HG03575 (cell line): ENCODE results near the gene HNMT.

Experiments used
- ATAC-seq: cut with Tn5 transposase; IDR thresholded peaks from one replicate; pipeline ENCODE4 v1.9.1; 2021; ENCODE audit not compliant: unreplicated experiment, insufficient number of reproducible peaks, low FRiP score; ENCODE audit errors: extremely low read depth

Gene HNMT

GRCh38 chr2:137997733-137998132 lies 33.5 kb downstream of the HNMT start:
- no peak for ATAC-seq

DNA sequence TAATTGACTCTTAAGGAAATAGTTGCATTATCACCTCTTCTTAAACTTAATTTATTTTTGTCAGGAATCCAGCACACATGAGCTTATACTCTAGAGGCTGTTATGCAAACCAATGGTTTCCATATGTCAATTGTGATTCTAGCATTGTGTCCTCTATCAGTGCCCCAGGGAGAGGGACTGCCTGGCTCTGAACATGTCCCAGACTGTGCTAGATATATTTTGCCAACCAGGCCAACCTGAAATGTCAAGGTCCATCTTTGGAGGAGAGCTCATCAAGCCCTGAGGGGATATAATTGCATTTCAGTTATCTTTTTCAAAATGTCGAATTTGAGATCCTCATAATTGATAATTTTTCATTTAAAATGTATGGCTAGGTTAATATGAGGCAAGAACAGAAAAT lies 34.2 kb downstream of the HNMT start:
- no peak for ATAC-seq

- ATAC-seq: no peak
These were observed 35.0 kb downstream of the HNMT start for GRCh38 chr2:137999273-137999672.

GRCh38 chr2:138000009-138000408 lies 35.7 kb downstream of the HNMT start:
- ATAC-seq: no peak

GRCh38 chr2:138000796-138001195 lies 36.5 kb downstream of the HNMT start:
- ATAC-seq: no peak

DNA sequence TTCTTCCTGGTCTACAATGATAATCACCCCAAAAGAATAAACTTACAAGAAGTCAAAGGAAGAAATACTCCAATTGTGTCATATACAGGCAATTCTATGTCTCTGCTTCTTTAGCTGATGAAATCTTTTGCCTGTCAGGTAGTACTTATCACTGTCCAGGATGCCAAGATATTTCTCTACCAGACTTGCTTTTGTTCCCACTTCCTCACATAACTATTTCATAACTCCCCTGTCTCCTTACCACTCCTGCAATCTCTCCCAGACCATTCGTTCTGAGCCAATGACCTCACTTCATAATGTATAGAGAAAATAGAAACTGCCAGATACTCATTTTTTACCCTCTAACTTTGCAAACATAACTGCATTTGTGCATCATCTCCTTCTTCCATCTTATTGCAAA lies 39.1 kb downstream of the HNMT start:
- ATAC-seq: no peak

- no peak for ATAC-seq
These were observed 43.2 kb downstream of the HNMT start for GRCh38 chr2:138007431-138007830.

DNA sequence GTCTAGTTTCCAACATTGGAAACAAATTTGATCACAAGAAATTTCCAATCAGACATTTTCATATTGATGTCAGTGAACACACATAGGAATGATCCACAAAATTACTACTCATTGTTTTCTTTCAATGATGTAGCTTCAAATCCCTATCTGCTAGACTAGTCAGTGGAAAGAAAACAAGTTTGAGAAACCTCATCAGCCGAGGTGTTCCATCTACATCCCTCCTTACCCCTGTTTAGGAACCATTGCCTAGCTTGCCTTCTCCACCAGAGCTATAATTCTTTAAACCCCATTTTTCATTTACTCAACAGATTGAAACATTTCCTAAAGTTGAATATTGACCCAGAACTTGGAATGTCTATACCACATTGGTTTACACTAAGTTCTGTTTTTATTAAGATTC lies 45.3 kb downstream of the HNMT start:
- no peak for ATAC-seq

DNA sequence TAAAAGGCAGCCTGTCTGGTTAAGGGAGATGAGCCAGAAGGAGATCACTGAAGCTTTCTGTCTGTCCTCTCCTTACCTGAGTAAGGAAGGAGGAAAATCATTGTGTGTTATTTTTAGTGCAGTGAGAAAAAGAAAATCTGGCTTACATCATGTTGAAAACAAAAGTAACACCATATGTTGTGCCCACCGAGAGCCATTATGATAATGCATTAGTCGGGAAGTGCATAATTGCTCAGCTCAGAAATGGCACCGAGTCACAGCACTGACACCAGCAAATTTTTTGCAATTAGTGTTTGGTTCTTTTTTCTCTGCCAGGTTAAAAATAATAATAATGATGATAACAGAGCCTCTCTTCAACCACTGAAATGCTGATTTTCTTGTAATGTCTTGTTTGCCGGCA lies 46.6 kb downstream of the HNMT start:
- ATAC-seq: no peak

DNA sequence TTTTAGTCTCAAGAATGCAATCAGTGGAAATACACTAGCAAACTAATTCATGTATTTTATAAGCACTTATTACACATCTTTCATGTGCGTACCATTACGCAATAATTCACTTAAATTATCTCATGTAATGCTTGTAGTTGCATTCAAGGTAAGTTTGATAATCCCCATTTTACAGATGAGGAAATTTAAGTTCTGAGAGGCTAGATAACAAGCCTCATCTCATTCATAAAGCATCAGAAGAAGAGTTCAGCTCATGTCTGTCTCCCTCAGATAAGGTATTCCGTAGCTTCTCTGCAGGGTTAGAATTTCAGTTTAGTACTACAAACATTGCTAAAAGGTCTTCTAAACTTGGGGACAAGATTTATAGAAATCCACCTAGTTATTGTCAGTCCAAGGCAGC lies 47.8 kb downstream of the HNMT start:
- ATAC-seq: no peak

DNA sequence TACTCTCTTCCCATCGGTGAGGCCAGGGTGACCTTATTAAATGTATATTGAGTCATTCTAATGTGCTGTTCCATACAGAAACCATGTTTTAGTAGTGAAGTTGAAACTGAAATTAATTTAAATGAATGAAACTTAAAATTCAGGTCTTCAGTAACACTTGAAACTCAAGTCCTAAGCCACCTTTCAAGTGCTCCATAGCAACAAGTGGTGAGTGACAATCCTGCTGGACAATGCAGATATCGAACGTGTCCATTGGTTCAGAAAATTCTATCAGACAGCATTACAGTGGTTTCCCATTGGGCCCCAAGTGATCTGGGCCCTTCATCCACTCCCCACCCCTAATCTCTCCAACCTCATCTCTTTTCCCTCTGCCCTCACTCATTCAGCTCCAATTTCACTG lies 48.7 kb downstream of the HNMT start:
- ATAC-seq: no peak

- no peak for ATAC-seq
These were observed 49.4 kb downstream of the HNMT start for GRCh38 chr2:138013639-138014038.

- ATAC-seq: no peak
These were observed 51.2 kb downstream of the HNMT start for GRCh38 chr2:138015494-138015893.

- ATAC-seq: no peak
These were observed 52.2 kb downstream of the HNMT start for GRCh38 chr2:138016351-138017087.

- no peak for ATAC-seq
These were observed 53.6 kb downstream of the HNMT start for GRCh38 chr2:138017824-138018223.

- no peak for ATAC-seq
These were observed 54.8 kb downstream of the HNMT start for GRCh38 chr2:138018866-138019688.

DNA sequence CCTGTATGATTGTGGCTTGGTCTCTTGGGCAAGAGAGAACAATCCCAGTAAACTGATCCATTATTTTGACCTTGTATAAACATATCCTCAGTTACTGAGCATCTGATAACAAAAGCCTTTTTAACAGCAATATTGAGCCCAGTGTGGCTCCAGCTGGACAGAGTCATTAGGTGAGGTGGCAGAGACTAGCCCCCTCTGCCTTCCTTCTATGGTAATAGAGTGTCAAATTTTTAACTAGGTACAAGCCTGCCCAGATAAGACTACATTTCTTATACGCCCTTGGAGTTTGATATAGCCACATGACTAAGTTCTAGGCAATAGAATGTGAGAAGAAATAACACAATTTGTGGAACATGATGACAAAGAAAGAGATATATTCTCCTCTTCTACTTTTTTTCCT lies 56.2 kb downstream of the HNMT start:
- ATAC-seq: no peak

GRCh38 chr2:138021154-138021553 lies 56.9 kb downstream of the HNMT start:
- ATAC-seq: no peak

DNA sequence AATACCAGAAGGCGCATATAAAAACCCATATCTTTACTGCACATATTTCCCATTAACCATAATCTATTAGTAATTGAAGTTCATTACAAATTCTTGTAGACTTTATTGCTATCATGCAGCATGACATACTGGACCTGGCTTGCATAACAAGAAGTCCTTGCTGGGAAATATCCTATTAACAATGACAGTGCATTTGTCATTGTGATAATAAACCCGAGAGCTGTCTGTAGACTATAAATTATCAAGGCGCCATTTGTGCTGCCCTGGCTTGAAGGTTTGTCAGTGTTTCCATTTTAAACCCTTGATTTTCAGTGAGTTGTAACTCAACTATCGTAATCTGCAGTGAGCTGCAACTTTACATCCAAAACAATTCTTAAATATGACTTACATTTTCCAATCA lies 59.0 kb downstream of the HNMT start:
- no peak for ATAC-seq

DNA sequence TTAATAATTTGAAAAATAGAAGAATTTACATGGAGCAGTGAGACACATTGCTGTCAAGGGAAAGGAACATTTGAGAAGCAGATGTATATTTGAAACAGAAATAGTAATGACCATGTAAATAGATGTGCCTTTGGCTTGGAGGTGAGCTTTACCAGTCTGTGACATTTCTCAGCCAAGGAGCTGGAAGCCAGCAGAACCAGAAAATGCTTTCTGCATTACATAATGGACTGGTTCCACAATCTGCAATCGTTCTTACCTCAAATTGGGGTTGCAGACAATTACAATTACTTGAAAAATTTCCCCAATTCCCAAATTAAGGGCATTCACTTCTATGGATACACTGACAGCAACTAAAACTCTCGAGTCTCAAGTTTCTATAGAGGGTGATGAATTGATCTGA lies 59.7 kb downstream of the HNMT start:
- ATAC-seq: no peak
